ENCODE measurements around the gene MXRA7. TPM values are rescaled to one million over a fixed set of nuclear protein-coding genes. Genes with fewer than 3 reads are reported as not detected.

MXRA7 gene
- polyA plus RNA-seq, 1 of the 3 experiments (the other 2 are of a cell fraction), result 154 TPM

GRCh38 chr17:76671912-76672262 is 38.9 kb downstream of the MXRA7 start:
- ChIA-PET CTCF (interaction anchor here (0.7 to 4.2 kb wide), 13 partner anchors 9 to 148 kb away, joined by 3 to 42 read pairs (median 5); no protein-coding TSS in a partner anchor), POLR2A (interaction anchor here (0.6 to 1.6 kb wide), 8 partner anchors 10 to 636 kb away, joined by 3 to 11 read pairs (median 4); no protein-coding TSS in a partner anchor)
- peak overlapping the region; percentile 77 for H2AFZ ChIP-seq (ENCODE audit: low read depth)
- no peaks in the 10 kb centered on the region for H3K9me2 ChIP-seq
- H3K36me3 ChIP-seq (replicated peaks in 1 of 2; ENCODE audit: control insufficient read depth in 1 of 2, insufficient read depth in 2 of 2, low read length in 1 of 2), result peaks cover 3 to 9% of the 10 kb centered on the region in 2 experiments
- DNase-seq, result no peak
- H3F3A ChIP-seq (replicated peaks; ENCODE audit: insufficient read depth), result peaks cover 12% of the 10 kb centered on the region
- H3K9me3 ChIP-seq, result no peaks in the 10 kb centered on the region
- TF ChIP-seq FOSL2 (IDR thresholded peaks at IDR 0.05; ENCODE audit: borderline replicate concordance, low read depth) (peak; percentile 8; the same call in 1 of the 2 replicates), MAX (IDR thresholded peaks at IDR 0.05; ENCODE audit: low read depth) (peak; percentile 25), TAF1 (IDR thresholded peaks at IDR 0.05; ENCODE audit: borderline replicate concordance, low read depth, low read length) (peak; percentile 79), POLR2AphosphoS5 (IDR thresholded peaks at IDR 0.05; ENCODE audit: low read depth, low read length) (peak; percentile 97), PBX3 (IDR thresholded peaks at IDR 0.05) (no peak)
- no peaks in the 10 kb centered on the region for H3K27me3 ChIP-seq (ENCODE audit: insufficient read depth)
- H3K4me2 ChIP-seq, result peak overlapping the region; percentile 77
- peaks cover 0 to 33% of the 10 kb centered on the region in 2 experiments; a peak in 2 of 4 replicates for H3K4me1 ChIP-seq (ENCODE audit: control insufficient read depth in 1 of 2, insufficient read depth in 2 of 2, low read depth in 1 of 2, low read length in 1 of 2)
- H4K20me1 ChIP-seq (ENCODE audit: insufficient read depth), result no peaks in the 10 kb centered on the region
- H3K27ac ChIP-seq (ENCODE audit: low read depth in 2 of 2, low read length in 1 of 2), result peak overlapping the region; percentile 59 to 94; a peak in 3 of 4 replicates
- peak overlapping the region; percentile 76 for H3K9ac ChIP-seq
- peak overlapping the region; percentile 69 to 70 for H3K4me3 ChIP-seq (ENCODE audit: low read depth in 2 of 2, low read length in 1 of 2)
- WGBS (ENCODE audit: low lambda C conversion rate), result 1% methylated on average over 19 of the region's 19 CpGs
- H3K79me2 ChIP-seq (ENCODE audit: insufficient read depth), result no peaks in the 10 kb centered on the region

- Histone ChIP-seq H3K9me3 (no peaks in the 10 kb centered on the region), H3K4me3 (ENCODE audit: low read depth in 2 of 2, low read length in 1 of 2) (peak overlapping the region; percentile 69 to 70), H2AFZ (ENCODE audit: low read depth) (peak overlapping the region; percentile 87), H3K9me2 (no peaks in the 10 kb centered on the region), H3K9ac (peak overlapping the region; percentile 76; the same call in 1 of the 2 replicates), H3K27ac (ENCODE audit: low read depth in 2 of 2, low read length in 1 of 2) (peak overlapping the region in 1 of 2 experiments; percentile 94; a peak in 3 of 4 replicates), H3F3A (replicated peaks; ENCODE audit: insufficient read depth) (peaks cover 12% of the 10 kb centered on the region), H3K4me1 (ENCODE audit: control insufficient read depth in 1 of 2, insufficient read depth in 2 of 2, low read depth in 1 of 2, low read length in 1 of 2) (peaks cover 0 to 33% of the 10 kb centered on the region in 2 experiments; a peak in 2 of 4 replicates), H3K4me2 (peak overlapping the region; percentile 77; the same call in 1 of the 2 replicates), H4K20me1 (ENCODE audit: insufficient read depth) (no peaks in the 10 kb centered on the region), H3K79me2 (ENCODE audit: insufficient read depth) (no peaks in the 10 kb centered on the region), H3K36me3 (replicated peaks in 1 of 2; ENCODE audit: control insufficient read depth in 1 of 2, insufficient read depth in 2 of 2, low read length in 1 of 2) (peaks cover 3 to 9% of the 10 kb centered on the region in 2 experiments), H3K27me3 (ENCODE audit: insufficient read depth) (no peaks in the 10 kb centered on the region)
- DNase-seq, result peak; percentile 99
- POLR2A ChIA-PET, result interaction anchor here (0.6 to 1.6 kb wide), 9 partner anchors 9 to 636 kb away, joined by 3 to 11 read pairs (median 4); no protein-coding TSS in a partner anchor
- CTCF ChIA-PET, result interaction anchor here (1.0 to 4.2 kb wide), 12 partner anchors 9 to 148 kb away, joined by 3 to 42 read pairs (median 5); no protein-coding TSS in a partner anchor
- WGBS (ENCODE audit: low lambda C conversion rate), result 32% methylated on average over 32 of the region's 32 CpGs
- TF ChIP-seq RCOR1 (IDR thresholded peaks at IDR 0.05; ENCODE audit: low read length) (no peak), NFIC (IDR thresholded peaks at IDR 0.05; ENCODE audit: borderline replicate concordance) (no peak), FOXM1 (IDR thresholded peaks at IDR 0.05; ENCODE audit: low read depth) (no peak), TEAD4 (IDR thresholded peaks at IDR 0.05; ENCODE audit: borderline replicate concordance, insufficient read depth) (no peak), MAX (IDR thresholded peaks at IDR 0.05; ENCODE audit: low read depth) (peak; percentile 44), FOSL2 (IDR thresholded peaks at IDR 0.05; ENCODE audit: borderline replicate concordance, low read depth) (no peak), JUND (IDR thresholded peaks at IDR 0.05) (no peak), CTCF (IDR thresholded peaks at IDR 0.05) (no peak), FOXJ3 (CRISPR knock-in tag; IDR thresholded peaks at IDR 0.05) (no peak), POLR2AphosphoS5 (IDR thresholded peaks at IDR 0.05; ENCODE audit: low read depth, low read length) (no peak), CHD2 (IDR thresholded peaks at IDR 0.05; ENCODE audit: low read length, partially characterized antibody) (peak; percentile 98), YY1 (IDR thresholded peaks at IDR 0.05; ENCODE audit: low read depth) (no peak), NRF1 (IDR thresholded peaks at IDR 0.05; ENCODE audit: low read depth, low read length) (no peak), RFX5 (IDR thresholded peaks at IDR 0.05; ENCODE audit: low read length) (peak; percentile 58; the same call in 1 of the 2 replicates), EP300 (IDR thresholded peaks at IDR 0.05; ENCODE audit: borderline replicate concordance in 1 of 2, low read depth in 1 of 2, low read length in 1 of 2) (no peak; a peak in 1 of 4 replicates), USF2 (IDR thresholded peaks at IDR 0.05; ENCODE audit: borderline replicate concordance, low read depth, low read length) (no peak), USF1 (IDR thresholded peaks at IDR 0.05; ENCODE audit: borderline replicate concordance, low read depth) (no peak), GABPA (IDR thresholded peaks at IDR 0.05; ENCODE audit: low read depth) (peak; percentile 93)
These were observed 39.4 kb downstream of the MXRA7 start for GRCh38 chr17:76671123-76671911.

All from SK-N-SH (cell line).